Activated B cell treated with CpG ODN at 0.5 μM for 24 hours (primary cell): Measurements from ENCODE around the gene MORN1. TPM values are rescaled to one million over a fixed set of nuclear protein-coding genes. Genes with fewer than 3 reads are reported as not detected.

Source experiments
- ATAC-seq: fragments of 200-7000 bp; cut with Tn5 transposase; one replicate; pipeline ENCODE4 v1.10.0; 2021; ENCODE audit warnings: low read depth, mild to moderate bottlenecking, moderate library complexity
- CTCF ChIA-PET: fragments of 350-600 bp; sonication (Branson Sonifier 250); formaldehyde crosslinking; loops from one replicate; lab custom pipeline; 2021; ENCODE audit warnings: antibody characterized with exemption; lab: Charles Lee
- POLR2A ChIA-PET: fragments of 350-600 bp; sonication (Branson Sonifier 250); formaldehyde crosslinking; loops from one replicate; lab custom pipeline; 2021; ENCODE audit warnings: antibody characterized with exemption; lab: Charles Lee
- DNase-seq: peaks from one replicate; pipeline ENCODE4 v3.0.0; 2022
- H3K27ac Mint-ChIP-seq: one replicate; pipeline ENCODE4 v1.8.0; 2020; ENCODE audit warnings: mixed read lengths
- H3K27me3 Mint-ChIP-seq: one replicate; pipeline ENCODE4 v1.8.0; 2021; ENCODE audit warnings: mixed read lengths
- H3K36me3 Mint-ChIP-seq: one replicate; pipeline ENCODE4 v1.8.0; 2021; ENCODE audit warnings: low read depth, mixed read lengths
- H3K4me1 Mint-ChIP-seq: one replicate; pipeline ENCODE4 v1.8.0; 2021; ENCODE audit warnings: mixed read lengths
- H3K4me3 Mint-ChIP-seq: one replicate; pipeline ENCODE4 v1.8.0; 2020; ENCODE audit warnings: mild to moderate bottlenecking, mixed read lengths
- H3K9me3 Mint-ChIP-seq: one replicate; pipeline ENCODE4 v1.8.0; 2020; ENCODE audit warnings: mixed read lengths
- intact Hi-C: fragments of 100-400 bp; cut with micrococcal nuclease; formaldehyde crosslinking; loops from one replicate; pipeline ENCODE4 v1.15.1; 2024
- total RNA-seq: library from RNA; stranded (reverse); gene quantifications from 2 replicates; pipeline ENCODE4 v1.2.3, GENCODE V29; 2022
- TF ChIP-seq, protein P1 (sequence below): fragments of 200-600 bp; IDR thresholded peaks from one replicate; pipeline ENCODE4 v1.8.0; 2022; ENCODE audit warnings: antibody characterized with exemption, mild to moderate bottlenecking

MORN1 gene
- total RNA-seq, 1 donor from 2014 or later: 17.8 TPM

DNA sequence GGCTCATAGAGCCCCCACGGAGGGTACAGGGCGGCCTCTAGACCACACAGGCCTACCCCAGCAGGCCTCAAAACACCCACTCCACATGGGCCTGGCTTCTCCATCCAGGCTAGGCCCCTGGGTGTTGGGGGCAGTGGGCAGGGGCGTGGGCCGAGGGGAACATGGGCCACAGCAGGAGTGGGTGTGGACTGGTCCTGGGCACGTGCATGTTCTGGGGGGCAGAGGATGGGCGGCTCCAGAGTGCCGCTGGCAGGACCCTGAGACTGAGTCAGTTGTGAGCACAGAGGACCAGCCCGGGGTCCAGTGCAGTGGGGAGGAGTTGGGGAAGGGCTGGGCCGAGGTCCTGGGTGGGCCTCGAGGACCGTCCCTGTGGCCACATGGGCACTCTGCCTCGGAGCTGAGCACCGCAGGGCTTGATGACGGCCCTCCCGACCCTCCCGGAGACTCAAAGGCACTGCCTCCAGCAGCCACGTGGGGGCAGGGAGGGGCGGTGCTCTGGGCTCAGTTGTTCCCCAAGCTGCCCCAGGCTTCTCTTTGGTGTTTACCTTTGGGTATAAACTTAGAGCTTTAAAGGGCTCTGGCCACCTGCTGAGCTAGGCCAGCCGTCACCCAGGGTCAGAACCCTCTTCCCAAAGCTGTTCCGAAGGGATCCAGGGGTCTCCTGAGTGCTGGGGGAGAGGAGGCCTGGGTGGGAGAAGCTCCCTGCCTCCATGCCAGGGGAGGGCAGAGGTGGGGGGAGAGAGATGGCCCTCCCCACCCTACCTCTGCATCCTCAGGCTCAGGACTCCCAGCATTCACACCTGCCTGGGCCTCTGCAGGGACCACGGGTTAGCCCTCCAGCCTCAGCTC, 79.9 kb downstream of the MORN1 start:
- peaks cover 24% of the 10 kb centered on the region for H3K36me3 Mint-ChIP-seq
- no peaks in the 10 kb centered on the region for H3K27me3 Mint-ChIP-seq
- ChIA-PET CTCF (interaction anchor here (0.6 to 3.0 kb wide), 12 partner anchors 8 to 117 kb away, joined by 3 to 18 read pairs (median 4); partner anchors contain the start of gene FAAP20), POLR2A (interaction anchor here (0.8 to 7.7 kb wide), 11 partner anchors 10 to 116 kb away, joined by 3 to 100 read pairs (median 6); partner anchors contain the start of genes FAAP20, MORN1 and RER1)
- ATAC-seq (peak; percentile 74), DNase-seq (peak; percentile 62)
- H3K4me3 Mint-ChIP-seq: no peak overlapping the region
- TF ChIP-seq, protein P1, sequence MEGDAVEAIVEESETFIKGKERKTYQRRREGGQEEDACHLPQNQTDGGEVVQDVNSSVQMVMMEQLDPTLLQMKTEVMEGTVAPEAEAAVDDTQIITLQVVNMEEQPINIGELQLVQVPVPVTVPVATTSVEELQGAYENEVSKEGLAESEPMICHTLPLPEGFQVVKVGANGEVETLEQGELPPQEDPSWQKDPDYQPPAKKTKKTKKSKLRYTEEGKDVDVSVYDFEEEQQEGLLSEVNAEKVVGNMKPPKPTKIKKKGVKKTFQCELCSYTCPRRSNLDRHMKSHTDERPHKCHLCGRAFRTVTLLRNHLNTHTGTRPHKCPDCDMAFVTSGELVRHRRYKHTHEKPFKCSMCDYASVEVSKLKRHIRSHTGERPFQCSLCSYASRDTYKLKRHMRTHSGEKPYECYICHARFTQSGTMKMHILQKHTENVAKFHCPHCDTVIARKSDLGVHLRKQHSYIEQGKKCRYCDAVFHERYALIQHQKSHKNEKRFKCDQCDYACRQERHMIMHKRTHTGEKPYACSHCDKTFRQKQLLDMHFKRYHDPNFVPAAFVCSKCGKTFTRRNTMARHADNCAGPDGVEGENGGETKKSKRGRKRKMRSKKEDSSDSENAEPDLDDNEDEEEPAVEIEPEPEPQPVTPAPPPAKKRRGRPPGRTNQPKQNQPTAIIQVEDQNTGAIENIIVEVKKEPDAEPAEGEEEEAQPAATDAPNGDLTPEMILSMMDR: no peak
- H3K27ac Mint-ChIP-seq: peak overlapping the region; percentile 64
- H3K9me3 Mint-ChIP-seq: no peaks in the 10 kb centered on the region
- peaks cover 43% of the 10 kb centered on the region for H3K4me1 Mint-ChIP-seq
- intact Hi-C loops: loop anchor here (1.0 to 5.0 kb wide), 3 partner anchors 10 to 236 kb away; no protein-coding TSS in a partner anchor

DNA sequence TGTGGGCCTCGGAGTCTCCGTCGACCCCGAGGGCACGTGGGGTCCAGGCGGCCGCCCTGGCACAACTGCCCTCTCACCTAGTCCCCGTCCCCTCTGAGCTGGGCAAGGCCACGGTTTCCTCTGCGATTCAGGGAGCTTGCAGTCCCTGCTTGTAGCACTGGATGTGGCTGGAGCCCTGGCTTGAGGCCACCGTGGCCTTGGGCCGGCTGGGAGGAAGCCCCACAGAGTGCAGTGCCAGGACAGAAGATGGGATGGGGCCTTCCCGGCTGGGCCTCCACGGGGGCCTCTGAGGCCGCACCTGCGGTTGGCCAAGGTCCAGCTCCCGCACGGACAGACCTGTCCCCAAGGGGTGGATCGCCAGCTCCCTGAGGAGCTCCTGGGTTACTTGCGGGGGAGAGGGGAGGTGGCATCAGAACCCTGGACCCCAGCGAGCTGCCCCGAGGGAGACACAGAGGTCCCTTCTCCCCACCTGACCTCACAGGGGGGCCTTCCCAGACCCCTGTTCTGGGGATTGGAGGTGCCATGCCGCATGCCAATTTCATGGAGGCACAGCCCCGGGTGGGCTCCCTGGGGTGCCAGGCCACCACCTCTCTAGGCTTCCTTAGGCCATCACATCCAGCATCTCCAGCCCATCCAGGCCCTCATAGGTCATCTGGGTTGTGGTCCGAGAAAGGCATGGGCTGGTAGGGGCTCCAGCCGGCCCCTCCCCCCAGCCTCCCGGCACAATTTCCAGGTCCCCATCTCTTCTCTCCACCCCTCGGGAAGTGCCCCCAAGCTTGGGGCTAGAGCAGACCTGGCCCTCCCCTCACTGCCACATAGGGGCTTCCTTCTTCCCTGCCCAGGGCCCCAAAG, 80.8 kb downstream of the MORN1 start:
- CTCF ChIA-PET: interaction anchor here (1.0 to 3.0 kb wide), 5 partner anchors 10 to 116 kb away, joined by 3 to 18 read pairs (median 4); partner anchors contain the start of gene FAAP20
- Mint-ChIP-seq H3K27me3 (no peaks in the 10 kb centered on the region), H3K27ac (peak overlapping the region; percentile 64), H3K4me3 (no peak overlapping the region), H3K36me3 (peaks cover 31% of the 10 kb centered on the region), H3K4me1 (peaks cover 39% of the 10 kb centered on the region), H3K9me3 (no peaks in the 10 kb centered on the region)
- POLR2A ChIA-PET: interaction anchor here (1.0 to 7.7 kb wide), 4 partner anchors 10 to 116 kb away, joined by 3 to 100 read pairs (median 6); partner anchors contain the start of gene FAAP20
- intact Hi-C loops: loop anchor here (1.0 to 5.0 kb wide), 3 partner anchors 9 to 237 kb away; no protein-coding TSS in a partner anchor
- ATAC-seq (no peak), DNase-seq (no peak)
- TF ChIP-seq, protein P1: no peak

DNA sequence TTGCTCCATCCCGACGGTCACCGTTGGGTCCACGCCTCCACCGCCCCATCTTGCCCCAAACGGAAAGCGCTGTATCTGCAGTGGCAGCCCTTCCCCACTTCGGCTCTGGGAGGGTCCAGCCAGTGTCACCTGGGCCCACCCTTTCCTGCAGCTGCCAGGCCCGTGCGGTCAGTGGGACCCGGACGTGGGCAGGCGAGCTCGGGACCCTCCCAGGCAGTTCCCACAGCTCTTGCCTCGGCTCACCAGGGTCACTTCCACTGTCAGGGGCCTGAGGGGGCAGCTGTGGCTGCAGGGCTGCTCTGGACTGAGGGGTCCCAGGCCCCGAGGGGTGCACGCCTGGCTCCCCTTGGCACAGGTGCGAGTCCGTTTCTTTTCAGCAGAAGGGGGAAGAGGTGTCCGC, 82.5 kb downstream of the MORN1 start:
- DNase-seq: no peak
- CTCF ChIA-PET: no interaction called here

DNA sequence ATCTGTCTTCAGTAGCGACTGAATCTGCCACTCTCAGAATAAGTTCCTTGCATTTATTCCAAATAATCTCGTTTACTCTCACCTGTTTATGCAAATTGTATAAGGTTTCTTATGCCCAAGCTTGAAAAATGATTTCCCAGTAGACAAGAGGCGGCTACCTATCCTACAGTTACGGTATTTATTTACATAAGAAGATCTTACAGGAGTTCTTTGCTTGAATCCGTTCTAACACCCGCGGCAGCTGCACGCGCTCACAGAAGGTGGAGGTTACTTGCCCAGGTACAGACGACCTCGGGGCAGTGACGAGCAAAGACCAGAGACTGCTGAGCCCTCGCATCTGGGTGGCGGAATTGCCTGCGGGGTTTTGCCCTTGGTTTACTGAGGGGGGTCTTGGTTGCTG, 83.4 kb downstream of the MORN1 start:
- ATAC-seq: no peak
- intact Hi-C loops: no loop called here
- POLR2A ChIA-PET: interaction anchor here (2.3 kb wide), 1 partner anchor 79 kb away, joined by 9 read pairs; no protein-coding TSS in a partner anchor
- CTCF ChIA-PET: no interaction called here
- TF ChIP-seq, protein P1: no peak
- H3K27ac Mint-ChIP-seq: peak overlapping the region; percentile 8
- no peak overlapping the region for H3K4me3 Mint-ChIP-seq
- H3K36me3 Mint-ChIP-seq: peaks cover 50% of the 10 kb centered on the region
- DNase-seq: no peak
- no peaks in the 10 kb centered on the region for H3K9me3 Mint-ChIP-seq
- peaks cover 27% of the 10 kb centered on the region for H3K4me1 Mint-ChIP-seq
- no peaks in the 10 kb centered on the region for H3K27me3 Mint-ChIP-seq

More for the DNA sequence above, 82.5 kb downstream of the MORN1 start:
- TF ChIP-seq, protein P1: no peak
- Mint-ChIP-seq H3K4me3 (no peak overlapping the region), H3K27me3 (no peaks in the 10 kb centered on the region), H3K4me1 (peaks cover 35% of the 10 kb centered on the region), H3K27ac (no peak overlapping the region), H3K36me3 (peaks cover 42% of the 10 kb centered on the region), H3K9me3 (no peaks in the 10 kb centered on the region)
- no peak for ATAC-seq
- intact Hi-C loops: no loop called here
- POLR2A ChIA-PET: no interaction called here
